GM10248 (cell line): ENCODE data around the gene PHOSPHO1.

Experiments used
- CTCF ChIA-PET: fragments of 300-600 bp; sonication (Branson Sonifier 250); formaldehyde crosslinking; extraction: SDS; loops from one replicate; lab custom pipeline; 2021; ENCODE audit warnings: antibody characterized with exemption; lab: Yijun Ruan, JAX
- POLR2A ChIA-PET: fragments of 350-650 bp; sonication (Branson Sonifier 250); formaldehyde crosslinking; extraction: SDS; loops from one replicate; lab custom pipeline; 2020; ENCODE audit warnings: antibody characterized with exemption; lab: Yijun Ruan, JAX
- DNase-seq: peaks from one replicate; pipeline ENCODE4 v3.0.0; 2012; ENCODE audit errors: extremely low spot score
- CTCF ChIP-seq: IDR thresholded peaks from 2 replicates; pipeline ENCODE4 v1.5.1; 2012; ENCODE audit warnings: mild to moderate bottlenecking, low read depth; ENCODE audit errors: extremely low read depth, missing control alignments, control extremely low read depth

Gene PHOSPHO1

GRCh38 chr17:49210158-49211029 lies 20.2 kb downstream of the PHOSPHO1 start, which contains the start of the genes ABI3 and GNGT2:
Gene ABI3 (plus strand): TSS chr17:49210707. CDS start chr17:49210725, 18 bp downstream.
Gene GNGT2 (minus strand): TSS chr17:49210574. CDS start chr17:49207422, 3,152 bp downstream.
- DNase-seq: peak; percentile 93
- ChIA-PET CTCF (interaction anchor here (1.0 to 13.4 kb wide), 6 partner anchors 9 to 30 kb away, joined by 3 to 143 read pairs (median 16); partner anchors contain the start of gene PHOSPHO1), POLR2A (interaction anchor here (2.1 to 2.6 kb wide), 2 partner anchors 16 to 19 kb away, joined by 4 to 24 read pairs; no protein-coding TSS in a partner anchor)
- TF ChIP-seq CTCF: no peak

GRCh38 chr17:49209061-49209571 lies 21.5 kb downstream of the PHOSPHO1 start:
- TF ChIP-seq CTCF: no peak
- CTCF ChIA-PET: interaction anchor here (0.8 to 13.4 kb wide), 7 partner anchors 8 to 29 kb away, joined by 3 to 143 read pairs (median 5); partner anchors contain the start of gene PHOSPHO1
- POLR2A ChIA-PET: interaction anchor here (2.6 kb wide), 1 partner anchor 15 kb away, joined by 24 read pairs; no protein-coding TSS in a partner anchor
- DNase-seq: no peak

GRCh38 chr17:49204516-49204915 lies 26.1 kb downstream of the PHOSPHO1 start:
- POLR2A ChIA-PET: no interaction called here

GRCh38 chr17:49203796-49204195 lies 26.8 kb downstream of the PHOSPHO1 start:
- TF ChIP-seq CTCF: no peak
- ChIA-PET POLR2A (interaction anchor here (0.7 kb wide), 1 partner anchor 459 kb away, joined by 7 read pairs; no protein-coding TSS in a partner anchor), CTCF (interaction anchor here (1.1 to 2.1 kb wide), 2 partner anchors 9 to 18 kb away, joined by 5 to 12 read pairs; no protein-coding TSS in a partner anchor)
- DNase-seq: no peak

More at GRCh38 chr17:49204516-49204915, 26.1 kb downstream of the PHOSPHO1 start:
- no peak for TF ChIP-seq CTCF
- CTCF ChIA-PET: interaction anchor here (0.8 to 2.1 kb wide), 5 partner anchors 8 to 23 kb away, joined by 3 to 12 read pairs (median 5); no protein-coding TSS in a partner anchor
- no peak for DNase-seq

GRCh38 chr17:49201481-49201927 lies 29.1 kb downstream of the PHOSPHO1 start:
- ChIA-PET CTCF (interaction anchor here (0.5 to 2.5 kb wide), 5 partner anchors 8 to 26 kb away, joined by 3 to 7 read pairs (median 4); partner anchors contain the start of genes ABI3 and GNGT2), POLR2A (no interaction called here)
- DNase-seq: no peak
- TF ChIP-seq CTCF: no peak
